Measurements from ENCODE around the gene CEP85L.

Gene CEP85L

DNA sequence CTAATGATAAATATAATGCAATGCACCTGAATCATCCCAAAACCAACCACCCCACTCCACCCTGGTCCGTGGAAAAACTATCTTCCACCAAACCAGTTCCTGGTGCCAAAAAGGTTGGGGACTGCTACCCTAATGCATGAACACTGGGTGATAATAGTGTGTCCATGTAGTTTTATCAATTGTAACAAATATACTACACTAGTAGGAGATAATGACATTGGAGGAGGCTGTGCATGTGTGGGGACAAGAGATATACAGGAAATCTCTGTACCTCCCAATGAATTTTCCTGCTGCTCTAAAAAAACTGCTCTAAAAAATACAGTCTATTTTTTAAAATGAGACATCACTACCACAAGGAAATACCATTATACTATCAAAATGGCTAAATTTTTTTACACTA lies 20.5 kb downstream of the CEP85L start:
- no peak overlapping the region for H3K27ac Mint-ChIP-seq (ENCODE audit: low read depth)
- no peak for DNase-seq (ENCODE audit: low spot score in 2 of 2)
- H3K36me3 Mint-ChIP-seq (ENCODE audit: insufficient read depth): peaks cover 10% of the 10 kb centered on the region
- H3K4me1 Mint-ChIP-seq: peaks cover 49% of the 10 kb centered on the region
- no peaks in the 10 kb centered on the region for H3K27me3 Mint-ChIP-seq
- no peak overlapping the region for H3K4me3 Mint-ChIP-seq
- peaks cover 5% of the 10 kb centered on the region for H3K9me3 Mint-ChIP-seq
- no peak for ATAC-seq (replicated peaks; ENCODE audit: extremely low read depth, poor library complexity, severe bottlenecking)

DNA sequence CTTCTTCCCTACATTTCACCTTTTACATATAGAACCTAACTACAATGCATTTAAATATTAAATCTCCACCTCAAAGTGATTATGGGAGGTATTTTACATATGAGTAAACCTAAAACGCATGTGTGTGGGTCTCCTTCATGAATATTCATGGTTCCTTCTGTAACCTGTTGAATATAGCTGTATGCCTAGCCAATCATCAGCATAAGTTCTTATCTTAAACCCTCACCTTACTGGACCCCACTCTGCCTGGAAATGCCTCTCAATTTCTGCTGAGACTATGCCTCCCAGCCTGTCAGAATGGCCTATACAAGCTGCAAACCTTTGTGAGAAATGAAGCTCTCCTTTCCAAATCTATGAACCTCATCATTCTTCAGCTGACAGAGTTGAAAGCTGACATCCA lies 21.3 kb downstream of the CEP85L start:
- DNase-seq (ENCODE audit: low spot score in 2 of 2) (no peak), ATAC-seq (replicated peaks; ENCODE audit: extremely low read depth, poor library complexity, severe bottlenecking) (no peak)
- Mint-ChIP-seq H3K36me3 (ENCODE audit: insufficient read depth) (peaks cover 10% of the 10 kb centered on the region), H3K27me3 (no peaks in the 10 kb centered on the region), H3K9me3 (peaks cover 5% of the 10 kb centered on the region), H3K4me1 (peaks cover 46% of the 10 kb centered on the region), H3K27ac (ENCODE audit: low read depth) (no peak overlapping the region), H3K4me3 (no peak overlapping the region)

DNA sequence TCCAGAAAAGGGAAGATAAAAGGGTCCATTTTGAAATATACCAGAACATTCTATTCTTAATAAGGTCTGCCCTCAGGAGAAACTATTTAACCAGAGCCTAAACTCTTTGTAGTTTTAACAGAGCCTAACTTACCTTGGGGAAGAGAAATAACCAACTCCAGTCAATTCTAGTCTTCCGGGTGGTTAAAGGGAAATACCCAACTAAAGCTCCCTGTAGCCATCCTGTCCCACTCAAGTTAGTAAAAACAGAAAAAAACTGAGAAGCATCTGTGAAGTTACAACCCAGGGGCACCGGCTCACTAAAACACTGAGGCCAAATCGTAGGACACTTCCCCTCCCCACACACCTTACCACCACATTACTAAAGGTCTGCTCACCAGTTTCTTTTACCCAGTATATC lies 23.7 kb downstream of the CEP85L start:
- H3K27ac Mint-ChIP-seq (ENCODE audit: low read depth): no peak overlapping the region
- H3K9me3 Mint-ChIP-seq: peaks cover 5% of the 10 kb centered on the region
- no peaks in the 10 kb centered on the region for H3K27me3 Mint-ChIP-seq
- H3K4me1 Mint-ChIP-seq: peaks cover 57% of the 10 kb centered on the region
- H3K4me3 Mint-ChIP-seq: no peak overlapping the region
- DNase-seq (ENCODE audit: low spot score in 2 of 2) (no peak), ATAC-seq (replicated peaks; ENCODE audit: extremely low read depth, poor library complexity, severe bottlenecking) (no peak)
- H3K36me3 Mint-ChIP-seq (ENCODE audit: insufficient read depth): peaks cover 12% of the 10 kb centered on the region

GRCh38 chr6:118625833-118626232 lies 25.6 kb downstream of the CEP85L start:
- Mint-ChIP-seq H3K27me3 (no peaks in the 10 kb centered on the region), H3K4me1 (peaks cover 64% of the 10 kb centered on the region), H3K9me3 (peaks cover 5% of the 10 kb centered on the region), H3K27ac (ENCODE audit: low read depth) (no peak overlapping the region), H3K4me3 (no peak overlapping the region), H3K36me3 (ENCODE audit: insufficient read depth) (peaks cover 6% of the 10 kb centered on the region)
- DNase-seq (ENCODE audit: low spot score in 2 of 2) (no peak), ATAC-seq (replicated peaks; ENCODE audit: extremely low read depth, poor library complexity, severe bottlenecking) (no peak)

- no peak overlapping the region for H3K4me3 Mint-ChIP-seq
- no peaks in the 10 kb centered on the region for H3K27me3 Mint-ChIP-seq
- ATAC-seq (replicated peaks; ENCODE audit: extremely low read depth, poor library complexity, severe bottlenecking) (no peak), DNase-seq (ENCODE audit: low spot score in 2 of 2) (no peak)
- H3K36me3 Mint-ChIP-seq (ENCODE audit: insufficient read depth): peaks cover 8% of the 10 kb centered on the region
- H3K27ac Mint-ChIP-seq (ENCODE audit: low read depth): no peak overlapping the region
- H3K9me3 Mint-ChIP-seq: peaks cover 5% of the 10 kb centered on the region
- peaks cover 60% of the 10 kb centered on the region for H3K4me1 Mint-ChIP-seq
Measured at GRCh38 chr6:118621799-118622470, 29.5 kb downstream of the CEP85L start.

DNA sequence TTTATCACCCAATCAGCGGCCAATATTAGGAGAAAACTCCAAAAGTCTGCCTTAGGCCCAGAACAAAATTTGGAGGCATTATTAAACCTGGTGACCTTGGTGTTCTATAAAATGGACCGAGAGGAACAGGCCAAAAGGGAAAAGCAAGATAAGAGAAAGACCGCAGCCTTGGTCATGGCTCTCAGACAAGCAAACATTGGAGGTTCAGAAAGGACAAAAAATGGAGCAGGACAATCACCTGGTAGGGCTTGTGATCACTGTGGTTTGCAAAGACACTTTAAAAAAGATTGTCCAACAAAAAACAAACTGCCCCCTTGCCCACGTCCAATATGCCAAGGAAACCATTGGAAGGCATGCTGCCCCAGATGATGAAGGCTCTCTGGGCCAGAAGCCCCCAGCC lies 31.2 kb downstream of the CEP85L start:
- Mint-ChIP-seq H3K36me3 (ENCODE audit: insufficient read depth) (peaks cover 9% of the 10 kb centered on the region), H3K4me1 (peaks cover 55% of the 10 kb centered on the region), H3K9me3 (no peaks in the 10 kb centered on the region), H3K27ac (ENCODE audit: low read depth) (no peak overlapping the region), H3K4me3 (no peak overlapping the region), H3K27me3 (no peaks in the 10 kb centered on the region)
- no peak for ATAC-seq (replicated peaks; ENCODE audit: extremely low read depth, poor library complexity, severe bottlenecking)
- DNase-seq (ENCODE audit: low spot score in 2 of 2): no peak

DNA sequence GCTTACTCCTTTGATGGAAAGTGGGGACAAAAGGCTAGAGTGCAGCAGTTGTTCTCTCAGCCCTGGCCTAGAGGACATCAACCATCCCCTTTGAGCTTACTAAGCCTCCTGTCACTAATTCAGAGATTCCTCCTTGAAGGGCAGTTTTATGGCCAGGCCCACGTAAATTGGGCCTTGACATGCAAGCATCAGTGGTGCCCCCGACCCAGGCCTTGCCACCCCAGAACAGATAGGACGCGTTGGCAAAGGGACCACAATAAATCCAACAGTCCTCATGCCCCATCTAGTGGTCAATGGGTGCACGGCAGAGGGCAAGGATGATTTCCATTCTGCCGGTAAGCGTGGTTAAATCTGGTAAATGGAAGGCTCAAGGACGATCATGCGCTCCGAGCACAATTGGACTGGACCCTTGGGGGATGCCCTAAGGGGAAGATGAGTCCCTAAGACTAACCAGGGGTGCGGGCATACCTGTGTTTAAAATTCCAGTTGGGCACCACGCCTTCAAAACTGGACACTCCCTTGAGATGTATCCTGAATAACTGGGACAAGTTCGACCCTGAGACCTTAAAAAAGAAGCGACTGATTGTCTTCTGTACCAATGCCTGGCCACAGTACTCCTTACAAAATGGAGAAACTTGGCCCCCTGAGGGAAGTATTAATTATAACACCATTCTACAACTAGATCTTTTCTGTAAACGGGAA lies 32.6 kb downstream of the CEP85L start:
- Mint-ChIP-seq H3K4me3 (no peak overlapping the region), H3K27ac (ENCODE audit: low read depth) (peak overlapping the region; percentile 4), H3K9me3 (no peaks in the 10 kb centered on the region), H3K4me1 (peaks cover 43% of the 10 kb centered on the region), H3K27me3 (no peaks in the 10 kb centered on the region), H3K36me3 (ENCODE audit: insufficient read depth) (peaks cover 7% of the 10 kb centered on the region)
- ATAC-seq (replicated peaks; ENCODE audit: extremely low read depth, poor library complexity, severe bottlenecking): peak; percentile 77
- DNase-seq (ENCODE audit: low spot score in 2 of 2): peak; percentile 42 to 53

DNA sequence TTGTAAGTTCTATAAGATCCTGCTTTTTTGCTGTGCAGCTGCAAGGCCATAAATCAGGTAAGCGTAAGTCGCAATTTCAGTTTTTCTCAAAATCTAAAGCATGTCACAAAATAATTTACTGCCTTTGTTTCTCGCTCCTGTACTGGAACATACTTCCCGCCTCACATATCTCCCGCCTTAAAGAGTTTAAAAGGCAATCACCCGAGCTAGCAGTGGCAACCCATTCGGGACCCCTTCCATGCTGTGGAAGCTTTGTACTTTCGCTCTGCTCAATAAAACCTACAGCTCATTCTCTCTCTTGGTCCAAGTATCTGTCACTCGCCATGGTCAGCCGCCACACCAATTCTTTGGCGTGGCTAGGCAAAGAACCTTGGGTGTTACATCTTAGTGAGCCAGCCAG lies 34.0 kb downstream of the CEP85L start:
- Mint-ChIP-seq H3K4me3 (no peak overlapping the region), H3K36me3 (ENCODE audit: insufficient read depth) (peaks cover 11% of the 10 kb centered on the region), H3K9me3 (no peaks in the 10 kb centered on the region), H3K27ac (ENCODE audit: low read depth) (no peak overlapping the region), H3K27me3 (no peaks in the 10 kb centered on the region), H3K4me1 (peaks cover 45% of the 10 kb centered on the region)
- no peak for ATAC-seq (replicated peaks; ENCODE audit: extremely low read depth, poor library complexity, severe bottlenecking)
- no peak for DNase-seq (ENCODE audit: low spot score in 2 of 2)

DNA sequence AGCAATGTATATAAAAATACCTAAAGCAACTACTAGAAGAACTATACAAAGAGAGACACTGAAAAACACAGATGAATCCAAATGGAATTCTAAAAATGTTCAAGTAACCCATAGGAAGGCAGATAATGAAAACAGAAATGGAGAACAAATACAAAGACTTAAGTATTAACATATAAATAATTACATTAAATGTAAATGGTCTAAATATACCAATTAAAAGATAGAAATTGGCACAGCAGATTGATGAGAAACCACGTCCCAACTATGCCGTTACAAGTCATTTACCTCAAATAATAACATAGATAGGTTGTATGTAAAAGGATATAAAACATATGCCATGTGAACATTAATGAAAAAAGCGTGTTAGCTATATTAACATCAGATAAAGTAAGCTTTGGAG lies 40.1 kb downstream of the CEP85L start:
- H3K27ac Mint-ChIP-seq (ENCODE audit: low read depth): peak overlapping the region; percentile 92
- peaks cover 10% of the 10 kb centered on the region for H3K36me3 Mint-ChIP-seq (ENCODE audit: insufficient read depth)
- no peak for ATAC-seq (replicated peaks; ENCODE audit: extremely low read depth, poor library complexity, severe bottlenecking)
- peaks cover 53% of the 10 kb centered on the region for H3K4me1 Mint-ChIP-seq
- H3K4me3 Mint-ChIP-seq: no peak overlapping the region
- no peak for DNase-seq (ENCODE audit: low spot score in 2 of 2)
- no peaks in the 10 kb centered on the region for H3K9me3 Mint-ChIP-seq
- no peaks in the 10 kb centered on the region for H3K27me3 Mint-ChIP-seq

DNA sequence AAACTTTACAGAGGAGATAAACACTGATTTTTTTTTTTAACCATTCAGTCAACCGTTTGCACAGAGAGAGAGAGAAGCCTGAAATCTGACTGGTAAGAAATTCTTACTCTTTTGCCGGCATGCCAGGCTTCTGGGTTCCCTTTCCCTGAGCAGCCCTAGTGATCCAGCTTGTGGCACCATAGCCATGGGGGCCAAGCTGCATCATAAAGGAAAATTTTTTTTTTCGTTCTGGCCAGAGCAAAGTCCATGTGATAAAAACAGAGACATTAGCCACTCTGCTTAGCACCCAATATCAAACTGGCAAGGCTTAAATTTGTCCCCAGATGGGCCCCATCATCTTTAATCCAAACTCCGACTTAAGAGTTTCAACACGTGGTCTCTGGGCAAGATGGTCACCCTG lies 44.5 kb downstream of the CEP85L start:
- H3K27me3 Mint-ChIP-seq: no peaks in the 10 kb centered on the region
- H3K4me3 Mint-ChIP-seq: no peak overlapping the region
- peaks cover 53% of the 10 kb centered on the region for H3K4me1 Mint-ChIP-seq
- no peak for DNase-seq (ENCODE audit: low spot score in 2 of 2)
- no peak overlapping the region for H3K27ac Mint-ChIP-seq (ENCODE audit: low read depth)
- peaks cover 5% of the 10 kb centered on the region for H3K36me3 Mint-ChIP-seq (ENCODE audit: insufficient read depth)
- ATAC-seq (replicated peaks; ENCODE audit: extremely low read depth, poor library complexity, severe bottlenecking): no peak
- no peaks in the 10 kb centered on the region for H3K9me3 Mint-ChIP-seq

- no peaks in the 10 kb centered on the region for H3K9me3 Mint-ChIP-seq
- no peak overlapping the region for H3K4me3 Mint-ChIP-seq
- ATAC-seq (replicated peaks; ENCODE audit: extremely low read depth, poor library complexity, severe bottlenecking) (no peak), DNase-seq (ENCODE audit: low spot score in 2 of 2) (no peak)
- peaks cover 4% of the 10 kb centered on the region for H3K36me3 Mint-ChIP-seq (ENCODE audit: insufficient read depth)
- H3K27ac Mint-ChIP-seq (ENCODE audit: low read depth): no peak overlapping the region
- H3K4me1 Mint-ChIP-seq: peaks cover 47% of the 10 kb centered on the region
- no peaks in the 10 kb centered on the region for H3K27me3 Mint-ChIP-seq
Measured at GRCh38 chr6:118606268-118606667, 45.1 kb downstream of the CEP85L start.

DNA sequence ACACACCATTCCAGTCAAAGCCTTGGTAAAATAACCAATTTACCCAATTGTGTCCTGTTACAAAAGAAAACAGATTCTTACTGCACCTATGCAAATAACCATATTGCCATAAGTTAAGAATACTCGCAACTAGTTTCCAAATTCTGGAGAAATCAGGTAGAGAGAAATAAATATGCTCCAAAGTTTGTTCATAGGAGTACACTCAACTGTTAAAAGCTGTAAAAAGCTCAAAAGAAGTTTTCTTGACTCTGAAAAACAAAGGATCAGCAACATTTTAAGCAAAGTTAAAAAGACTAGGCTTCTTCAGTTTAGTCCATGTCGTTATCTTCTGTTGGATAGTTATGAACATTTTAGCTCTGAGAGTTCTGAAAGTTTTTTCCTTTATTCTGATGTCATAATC lies 48.0 kb downstream of the CEP85L start:
- Mint-ChIP-seq H3K9me3 (no peaks in the 10 kb centered on the region), H3K36me3 (ENCODE audit: insufficient read depth) (peaks cover 3% of the 10 kb centered on the region), H3K4me3 (no peak overlapping the region), H3K27ac (ENCODE audit: low read depth) (no peak overlapping the region), H3K27me3 (no peaks in the 10 kb centered on the region), H3K4me1 (peaks cover 37% of the 10 kb centered on the region)
- no peak for ATAC-seq (replicated peaks; ENCODE audit: extremely low read depth, poor library complexity, severe bottlenecking)
- DNase-seq (ENCODE audit: low spot score in 2 of 2): no peak

GRCh38 chr6:118602300-118602699 lies 49.1 kb downstream of the CEP85L start:
- peaks cover 3% of the 10 kb centered on the region for H3K36me3 Mint-ChIP-seq (ENCODE audit: insufficient read depth)
- ATAC-seq (replicated peaks; ENCODE audit: extremely low read depth, poor library complexity, severe bottlenecking): no peak

More at GRCh38 chr6:118602300-118602699, 49.1 kb downstream of the CEP85L start:
- Mint-ChIP-seq H3K4me3 (no peak overlapping the region), H3K9me3 (no peaks in the 10 kb centered on the region), H3K4me1 (peaks cover 38% of the 10 kb centered on the region), H3K27me3 (no peaks in the 10 kb centered on the region), H3K27ac (ENCODE audit: low read depth) (no peak overlapping the region)
- DNase-seq (ENCODE audit: low spot score in 2 of 2): no peak
